Liver (tissue), 9 donors: ENCODE measurements around the gene EGFR. TPM values are rescaled to one million over a fixed set of nuclear protein-coding genes. Genes with fewer than 3 reads are reported as not detected.

Source experiments
- DNase-seq: peaks from one replicate; pipeline ENCODE4 v3.0.0-alpha.2; 2017; ENCODE audit warnings: low spot score
- H3K27ac ChIP-seq, 2 donors: one replicate each; pipeline ENCODE4 v1.7.0; 2013; ENCODE audit warnings: inconsistent platforms in 2 of 2, low read length in 2 of 2, control low read depth in 1 of 2, low read depth in 1 of 2, mild to moderate bottlenecking in 1 of 2
- H3K27me3 ChIP-seq, 4 donors: one replicate each; pipeline versions ENCODE4 v1.6.1 to v1.7.0; 2013; ENCODE audit warnings: low read length in 3 of 4, inconsistent platforms in 1 of 4, mild to moderate bottlenecking in 1 of 4, moderate library complexity in 1 of 4; ENCODE audit not compliant: control insufficient read depth in 4 of 4, insufficient read depth in 4 of 4
- H3K36me3 ChIP-seq, 4 donors: one replicate each; pipeline versions ENCODE4 v1.6.1 to v1.7.0; 2013; ENCODE audit warnings: low read length in 3 of 4, mild to moderate bottlenecking in 3 of 4, low read depth in 1 of 4, moderate library complexity in 1 of 4; ENCODE audit not compliant: control insufficient read depth in 4 of 4, insufficient read depth in 3 of 4
- H3K4me1 ChIP-seq, 4 donors: one replicate each; pipeline versions ENCODE4 v1.6.1 to v1.7.0; 2013; ENCODE audit warnings: low read length in 3 of 4, mild to moderate bottlenecking in 3 of 4, moderate library complexity in 1 of 4; ENCODE audit not compliant: control insufficient read depth in 4 of 4, insufficient read depth in 4 of 4
- H3K4me3 ChIP-seq, 3 donors: one replicate each; pipeline versions ENCODE4 v1.6.1 to v1.7.0; 2013; ENCODE audit warnings: low read length in 3 of 3, control low read depth in 1 of 3, low read depth in 1 of 3, mild to moderate bottlenecking in 1 of 3
- H3K9ac ChIP-seq, 2 donors: one replicate each; pipeline ENCODE4 v1.7.0; 2013; ENCODE audit warnings: low read length in 2 of 2, mild to moderate bottlenecking in 2 of 2, moderate library complexity in 2 of 2, control low read depth in 1 of 2, low read depth in 1 of 2
- H3K9me3 ChIP-seq, 4 donors: one replicate each; pipeline versions ENCODE4 v1.6.1 to v1.7.0; 2013; ENCODE audit warnings: low read length in 3 of 4; ENCODE audit not compliant: control insufficient read depth in 4 of 4
- EGR1 ChIP-seq, 2 donors: IDR thresholded peaks; 2 replicates each; pipeline ENCODE4 v1.6.1; 2016 to 2018; ENCODE audit warnings: antibody characterized with exemption in 2 of 2, low read depth in 2 of 2
- FOXA1 ChIP-seq: IDR thresholded peaks from 2 replicates; pipeline ENCODE4 v1.6.1; 2016; ENCODE audit warnings: antibody characterized with exemption
- FOXA2 ChIP-seq: IDR thresholded peaks from 2 replicates; pipeline ENCODE4 v1.6.1; 2016; ENCODE audit warnings: antibody characterized with exemption
- GABPA ChIP-seq, 2 donors: IDR thresholded peaks in 1 of 2; conservative IDR thresholded peaks in 1 of 2; 2 replicates each; pipeline ENCODE4 v1.6.1; 2016; ENCODE audit warnings: antibody characterized with exemption in 2 of 2, mild to moderate bottlenecking in 1 of 2, moderate library complexity in 1 of 2
- HNF4A ChIP-seq, 2 donors: conservative IDR thresholded peaks; 2 replicates each; pipeline ENCODE4 v1.6.1; 2016; ENCODE audit warnings: antibody characterized with exemption in 2 of 2, mild to moderate bottlenecking in 2 of 2
- HNF4G ChIP-seq: IDR thresholded peaks from 2 replicates; pipeline ENCODE4 v1.6.1; 2016; ENCODE audit warnings: antibody characterized with exemption
- JUND ChIP-seq, 2 donors: IDR thresholded peaks; 2 replicates each; pipeline ENCODE4 v1.6.1; 2016; ENCODE audit warnings: antibody characterized with exemption in 2 of 2
- MAX ChIP-seq: IDR thresholded peaks from 2 replicates; pipeline ENCODE4 v1.6.1; 2016; ENCODE audit warnings: antibody characterized with exemption
- NR2F2 ChIP-seq: IDR thresholded peaks from 2 replicates; pipeline ENCODE4 v1.6.1; 2016; ENCODE audit warnings: antibody characterized with exemption
- RAD21 ChIP-seq, 2 donors: IDR thresholded peaks; 2 replicates each; pipeline ENCODE4 v1.6.1; 2016; ENCODE audit warnings: antibody characterized with exemption in 2 of 2, mild to moderate bottlenecking in 2 of 2
- REST ChIP-seq: IDR thresholded peaks from 2 replicates; pipeline ENCODE4 v1.6.1; 2016; ENCODE audit warnings: antibody characterized with exemption, mild to moderate bottlenecking
- RXRA ChIP-seq, 2 donors: IDR thresholded peaks; 2 replicates each; pipeline ENCODE4 v1.6.1; 2017 to 2018; ENCODE audit warnings: antibody characterized with exemption in 2 of 2, mild to moderate bottlenecking in 1 of 2
- SP1 ChIP-seq: IDR thresholded peaks from 2 replicates; pipeline ENCODE4 v1.6.1; 2018; ENCODE audit warnings: antibody characterized with exemption, mild to moderate bottlenecking
- TAF1 ChIP-seq: conservative IDR thresholded peaks from 2 replicates; pipeline ENCODE4 v1.6.1; 2016; ENCODE audit warnings: antibody characterized with exemption, mild to moderate bottlenecking
- YY1 ChIP-seq: IDR thresholded peaks from 2 replicates; pipeline ENCODE4 v1.6.1; 2016; ENCODE audit warnings: antibody characterized with exemption, mild to moderate bottlenecking
- WGBS: extraction: QIAGEN DNeasy Blood & Tissue Kit; methylation state at CpG from one replicate; pipeline ENCODE4 v1.1.7; 2013; 5-methylcytosine and 5-hydroxymethylcytosine counted together
- polyA plus RNA-seq, 2 donors: library from polyadenylated mRNA; stranded (reverse) in 1 of 2; unstranded in 1 of 2; fragments of 200-250 nt in 1 of 2; fragments of >200 nt in 1 of 2; fragmentation: Nextera tagmentation in 1 of 2; extraction: Ambion mirVana in 1 of 2; gene quantifications; one replicate each; pipeline versions ENCODE4 v1.2.1 to v1.2.3, GENCODE V29; 2013 to 2015
- total RNA-seq, 2 donors: library from RNA; depleted of rRNA; stranded (reverse); fragments of >200 nt; gene quantifications; one replicate each; pipeline ENCODE4 v1.2.3, GENCODE V29; 2014
- TF ChIP-seq, protein P1 (sequence below): IDR thresholded peaks from 2 replicates; pipeline ENCODE4 v1.6.1; 2016; ENCODE audit warnings: antibody characterized with exemption
- TF ChIP-seq, protein P2 (sequence below): IDR thresholded peaks from 2 replicates; pipeline ENCODE4 v1.6.1; 2016; ENCODE audit warnings: antibody characterized with exemption
- TF ChIP-seq, protein P3 (sequence below): fragments of 150-350 bp; IDR thresholded peaks from 2 replicates; pipeline ENCODE4 v1.5.1; 2017; ENCODE audit warnings: improper control_type of control experiment, low read depth, low read length; ENCODE audit not compliant: missing input control
- donor health status: healthy.
- donor health status: healthy.
- donor health status: healthy.
- donor health status: healthy.
- donor health status: healthy.

EGFR gene
- total and polyA plus RNA-seq, 4 donors, result 22.6 to 37.0 (median 27.7) TPM

GRCh38 chr7:55147736-55148135 is 128.9 kb downstream of the EGFR start:
- TF ChIP-seq RAD21 (IDR thresholded peaks at IDR 0.05) (no peak), JUND (IDR thresholded peaks at IDR 0.05) (no peak), HNF4G (no peak), GABPA (IDR thresholded peaks at IDR 0.05 in 1 of 2, conservative IDR thresholded peaks at IDR 0.05 in 1 of 2) (no peak), EGR1 (IDR thresholded peaks at IDR 0.05; ENCODE audit: low read depth in 2 of 2) (no peak), YY1 (no peak), MAX (no peak), FOXA1 (no peak), RXRA (IDR thresholded peaks at IDR 0.05) (no peak), SP1 (no peak), REST (no peak), FOXA2 (no peak), HNF4A (conservative IDR thresholded peaks at IDR 0.05) (no peak), TAF1 (no peak)
- TF ChIP-seq, protein P1, sequence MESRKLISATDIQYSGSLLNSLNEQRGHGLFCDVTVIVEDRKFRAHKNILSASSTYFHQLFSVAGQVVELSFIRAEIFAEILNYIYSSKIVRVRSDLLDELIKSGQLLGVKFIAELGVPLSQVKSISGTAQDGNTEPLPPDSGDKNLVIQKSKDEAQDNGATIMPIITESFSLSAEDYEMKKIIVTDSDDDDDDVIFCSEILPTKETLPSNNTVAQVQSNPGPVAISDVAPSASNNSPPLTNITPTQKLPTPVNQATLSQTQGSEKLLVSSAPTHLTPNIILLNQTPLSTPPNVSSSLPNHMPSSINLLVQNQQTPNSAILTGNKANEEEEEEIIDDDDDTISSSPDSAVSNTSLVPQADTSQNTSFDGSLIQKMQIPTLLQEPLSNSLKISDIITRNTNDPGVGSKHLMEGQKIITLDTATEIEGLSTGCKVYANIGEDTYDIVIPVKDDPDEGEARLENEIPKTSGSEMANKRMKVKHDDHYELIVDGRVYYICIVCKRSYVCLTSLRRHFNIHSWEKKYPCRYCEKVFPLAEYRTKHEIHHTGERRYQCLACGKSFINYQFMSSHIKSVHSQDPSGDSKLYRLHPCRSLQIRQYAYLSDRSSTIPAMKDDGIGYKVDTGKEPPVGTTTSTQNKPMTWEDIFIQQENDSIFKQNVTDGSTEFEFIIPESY, result no peak
- TF ChIP-seq, protein P2, sequence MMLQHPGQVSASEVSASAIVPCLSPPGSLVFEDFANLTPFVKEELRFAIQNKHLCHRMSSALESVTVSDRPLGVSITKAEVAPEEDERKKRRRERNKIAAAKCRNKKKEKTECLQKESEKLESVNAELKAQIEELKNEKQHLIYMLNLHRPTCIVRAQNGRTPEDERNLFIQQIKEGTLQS, result no peak
- TF ChIP-seq, protein P3, sequence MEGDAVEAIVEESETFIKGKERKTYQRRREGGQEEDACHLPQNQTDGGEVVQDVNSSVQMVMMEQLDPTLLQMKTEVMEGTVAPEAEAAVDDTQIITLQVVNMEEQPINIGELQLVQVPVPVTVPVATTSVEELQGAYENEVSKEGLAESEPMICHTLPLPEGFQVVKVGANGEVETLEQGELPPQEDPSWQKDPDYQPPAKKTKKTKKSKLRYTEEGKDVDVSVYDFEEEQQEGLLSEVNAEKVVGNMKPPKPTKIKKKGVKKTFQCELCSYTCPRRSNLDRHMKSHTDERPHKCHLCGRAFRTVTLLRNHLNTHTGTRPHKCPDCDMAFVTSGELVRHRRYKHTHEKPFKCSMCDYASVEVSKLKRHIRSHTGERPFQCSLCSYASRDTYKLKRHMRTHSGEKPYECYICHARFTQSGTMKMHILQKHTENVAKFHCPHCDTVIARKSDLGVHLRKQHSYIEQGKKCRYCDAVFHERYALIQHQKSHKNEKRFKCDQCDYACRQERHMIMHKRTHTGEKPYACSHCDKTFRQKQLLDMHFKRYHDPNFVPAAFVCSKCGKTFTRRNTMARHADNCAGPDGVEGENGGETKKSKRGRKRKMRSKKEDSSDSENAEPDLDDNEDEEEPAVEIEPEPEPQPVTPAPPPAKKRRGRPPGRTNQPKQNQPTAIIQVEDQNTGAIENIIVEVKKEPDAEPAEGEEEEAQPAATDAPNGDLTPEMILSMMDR, result no peak
- H3K4me3 ChIP-seq, result no peak overlapping the region
- no peak overlapping the region for H3K27ac ChIP-seq
- WGBS, result 94% methylated on average over 2 of the region's 2 CpGs
- no peaks in the 10 kb centered on the region for H3K27me3 ChIP-seq
- peaks cover 17 to 73% (median 62%) of the 10 kb centered on the region in 4 donors for H3K36me3 ChIP-seq
- DNase-seq, result no peak
- H3K4me1 ChIP-seq, result no peaks in the 10 kb centered on the region
- no peak overlapping the region for H3K9ac ChIP-seq
- H3K9me3 ChIP-seq, result no peaks in the 10 kb centered on the region

DNA sequence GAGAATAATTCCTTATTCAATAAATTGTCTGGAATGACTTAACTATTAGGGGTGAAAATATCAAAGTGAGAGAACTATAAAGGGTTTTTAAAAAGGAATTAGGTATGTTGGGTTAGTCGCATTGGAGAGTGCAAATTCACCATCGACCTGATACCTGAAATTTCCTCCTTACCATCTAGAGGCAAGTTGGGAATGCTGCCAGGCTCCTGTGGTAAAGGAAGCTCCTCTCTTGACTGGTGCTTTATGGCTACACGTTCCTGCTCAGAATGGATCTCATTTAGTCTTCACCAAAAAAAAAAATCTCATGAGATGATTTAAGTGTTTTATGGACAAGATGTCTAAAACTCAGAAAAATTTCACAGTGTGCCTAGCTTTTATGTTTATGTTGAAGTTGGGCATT is 129.8 kb downstream of the EGFR start:
- Histone ChIP-seq H3K27me3 (no peaks in the 10 kb centered on the region), H3K4me3 (no peak overlapping the region), H3K9ac (no peak overlapping the region), H3K27ac (no peak overlapping the region), H3K9me3 (no peaks in the 10 kb centered on the region), H3K36me3 (peaks cover 15 to 73% (median 63%) of the 10 kb centered on the region in 4 donors), H3K4me1 (no peaks in the 10 kb centered on the region)
- TF ChIP-seq JUND (IDR thresholded peaks at IDR 0.05), result no peak
- no peak for TF ChIP-seq EGR1 (IDR thresholded peaks at IDR 0.05; ENCODE audit: low read depth in 2 of 2)
- no peak for TF ChIP-seq FOXA1
- TF ChIP-seq HNF4G, result no peak
- TF ChIP-seq TAF1, result no peak
- TF ChIP-seq NR2F2, result no peak
- no peak for TF ChIP-seq YY1
- no peak for TF ChIP-seq GABPA (IDR thresholded peaks at IDR 0.05 in 1 of 2, conservative IDR thresholded peaks at IDR 0.05 in 1 of 2)
- TF ChIP-seq, protein P3, result no peak
- WGBS, result 84% methylated on average over 3 of the region's 3 CpGs
- no peak for DNase-seq
